ENCODE data around the gene SBNO2. TPM values are rescaled to one million over a fixed set of nuclear protein-coding genes. Genes with fewer than 3 reads are reported as not detected.

Gene SBNO2
- total and polyA plus RNA-seq, 9 of the 15 experiments (the other 6 are each of a cell fraction or from before 2014, with no cell fraction given) = 0.01 to 46.2 (median 6.7) TPM

GRCh38 chr19:1066748-1067340, 107.2 kb downstream of the SBNO2 start, which contains the start of gene ARHGAP45:
ARHGAP45 (plus strand) TSS chr19:1067167; CDS start chr19:1067406, 239 bp downstream.
- Histone ChIP-seq H3K27me3 (ENCODE audit: control insufficient read depth in 2 of 2, insufficient read depth in 2 of 2, low read length in 2 of 2) (no peaks in the 10 kb centered on the region), H2AFZ (ENCODE audit: low read depth, low read length) (peak within 1 kb of the TSS; percentile 41; the same call in 1 of the 2 replicates), H4K20me1 (replicated peaks; ENCODE audit: control insufficient read depth, insufficient read depth, low read length) (no peaks in the 10 kb centered on the region), H3K27ac (ENCODE audit: extremely low read depth, low read depth, low read length) (no peak within 1 kb of the TSS), H3K9ac (ENCODE audit: insufficient read depth in 1 of 2, low read depth in 2 of 2, low read length in 2 of 2) (peak within 1 kb of the TSS; percentile 16 to 90; a peak in 3 of 4 replicates), H3K4me1 (replicated peaks in 1 of 2; ENCODE audit: control insufficient read depth in 2 of 2, insufficient read depth in 2 of 2, low read length in 2 of 2) (peaks cover 9 to 90% of the 10 kb centered on the region in 2 experiments), H3K36me3 (ENCODE audit: control insufficient read depth, insufficient read depth, low read length) (peaks cover 11% of the 10 kb centered on the region; the same call in 2 of the 3 replicates), H3K4me3 (peak within 1 kb of the TSS; percentile 40), H3K79me2 (ENCODE audit: control insufficient read depth, insufficient read depth, low read length) (no peaks in the 10 kb centered on the region), H3K4me2 (ENCODE audit: insufficient read depth, low read length) (peak within 1 kb of the TSS; percentile 72), H3K9me1 (ENCODE audit: control insufficient read depth, insufficient read depth, low read length) (no peaks in the 10 kb centered on the region), H3K9me3 (replicated peaks; ENCODE audit: control insufficient read depth, insufficient read depth, low read depth, low read length) (no peaks in the 10 kb centered on the region)
- DNase-seq (ENCODE audit: extremely low read depth in 1 of 4, low spot score in 3 of 4) = peak; percentile 59 to 83 (median 78)
- no TSS peak for BruUV-seq (replicated peaks)
- ChIA-PET CTCF (ENCODE audit: low intra/inter-chr PET ratio) (no interaction called here), POLR2A (interaction anchor here (0.6 to 1.9 kb wide), 10 partner anchors 9 to 202 kb away, joined by 3 to 6 read pairs (median 4); partner anchors contain the start of genes ABCA7, CIRBP and RNU6-2)
- WGBS (ENCODE audit: insufficient coverage, low coverage, missing lambda C conversion rate) = 24% methylated on average over 17 of the region's 61 CpGs
- in situ Hi-C loops (cut with MboI) = no loop called here
- intact Hi-C loops (cut with micrococcal nuclease) = no loop called here
- peak; percentile 45 for ATAC-seq
- no peak for FAIRE-seq
- no peak for TF ChIP-seq CBFA2T3 (IDR thresholded peaks at IDR 0.05)
- no peak for TF ChIP-seq POLR2H (tag; IDR thresholded peaks at IDR 0.05; ENCODE audit: low read depth)
- TF ChIP-seq NCOA2 (IDR thresholded peaks at IDR 0.05; ENCODE audit: partially characterized antibody in 2 of 2) = no peak
- TF ChIP-seq MGA (IDR thresholded peaks at IDR 0.05) = 0 out of 2 replicates have a peak, but pooled peaks have one; percentile 11
- peak; percentile 16 for TF ChIP-seq PCBP1 (IDR thresholded peaks at IDR 0.05; ENCODE audit: low read depth, low read length, poor library complexity, severe bottlenecking)
- TF ChIP-seq USF1 (CRISPR knock-in tag; IDR thresholded peaks at IDR 0.05) = peak; percentile 83
- TF ChIP-seq BCOR (IDR thresholded peaks at IDR 0.05) = no peak
- no peak for TF ChIP-seq ZNF589 (CRISPR knock-in tag; IDR thresholded peaks at IDR 0.05; ENCODE audit: low read depth)
